H1 (cell line): Measurements from ENCODE around the gene F10. TPM values are rescaled to one million over a fixed set of nuclear protein-coding genes. Genes with fewer than 3 reads are reported as not detected.

Experiments
- CTCF ChIA-PET: fragments of 300-600 bp; sonication (Branson Sonifier 250); formaldehyde crosslinking; loops from one replicate; lab custom pipeline; 2021; ENCODE audit not compliant: partially characterized antibody; lab: Charles Lee
- POLR2A ChIA-PET: fragments of 300-600 bp; sonication (Branson Sonifier 250); formaldehyde crosslinking; loops from one replicate; lab custom pipeline; 2021; ENCODE audit warnings: inconsistent platforms; ENCODE audit not compliant: partially characterized antibody; lab: Charles Lee
- DNase-seq, 2 experiments: peaks; one replicate each; pipeline versions ENCODE4 v3.0.0 to v3.0.0-alpha.2; 2010 to 2022; ENCODE audit warnings: low spot score in 2 of 2, low read depth in 1 of 2, mixed read lengths in 1 of 2
- FAIRE-seq: peaks from 2 replicates; lab custom pipeline; 2011; peaks lifted over from hg19 to GRCh38; lab: Jason Lieb, UNC
- H2AFZ ChIP-seq: 2 replicates; pipeline ENCODE4 v1.8.1; 2012; ENCODE audit warnings: low read length, inconsistent platforms
- H2AK5ac ChIP-seq: 2 replicates; pipeline ENCODE4 v1.6.1; 2013; ENCODE audit warnings: low read depth, low read length
- H2BK120ac ChIP-seq: replicated peaks from 2 replicates; pipeline ENCODE3; 2013; ENCODE audit warnings: low read depth, low read length, inconsistent platforms
- H2BK12ac ChIP-seq: 2 replicates; pipeline ENCODE4 v1.6.1; 2013; ENCODE audit warnings: low read depth, low read length
- H2BK15ac ChIP-seq: 2 replicates; pipeline ENCODE4 v1.6.1; 2013; ENCODE audit warnings: low read length
- H2BK20ac ChIP-seq: 2 replicates; pipeline ENCODE4 v1.6.1; 2013; ENCODE audit warnings: low read length
- H2BK5ac ChIP-seq: 2 replicates; pipeline ENCODE4 v1.6.1; 2013; ENCODE audit warnings: low read depth, low read length
- H3K14ac ChIP-seq: 2 replicates; pipeline ENCODE4 v1.6.1; 2013; ENCODE audit warnings: inconsistent platforms; ENCODE audit not compliant: insufficient read length
- H3K18ac ChIP-seq: 2 replicates; pipeline ENCODE4 v1.6.1; 2013; ENCODE audit warnings: low read length; ENCODE audit errors: extremely low read depth
- H3K23ac ChIP-seq: 2 replicates; pipeline ENCODE4 v1.6.1; 2013; ENCODE audit warnings: inconsistent platforms; ENCODE audit not compliant: insufficient read length
- H3K23me2 ChIP-seq: 2 replicates; pipeline ENCODE4 v1.6.1; 2013; ENCODE audit warnings: low read depth, low read length
- H3K27ac ChIP-seq: 2 replicates; pipeline ENCODE4 v1.6.1; 2011; ENCODE audit warnings: low read depth, low read length, inconsistent platforms
- H3K27me3 ChIP-seq, 4 experiments: replicated peaks in 1 of 4; 1 replicate in 1 of 4; 2 replicates in 3 of 4; pipeline versions ENCODE4 v1.6.1 to v1.8.1; 2011 to 2013; ENCODE audit warnings: low read length in 3 of 4, mild to moderate bottlenecking in 3 of 4, inconsistent platforms in 2 of 4, mixed read lengths in 2 of 4, moderate library complexity in 1 of 4; ENCODE audit not compliant: control insufficient read depth in 3 of 4, insufficient read depth in 3 of 4; ENCODE audit errors: extremely low read depth in 1 of 4
- H3K36me3 ChIP-seq, 4 experiments: 2 replicates each; pipeline versions ENCODE4 v1.6.1 to v1.8.1; 2011 to 2013; ENCODE audit warnings: mild to moderate bottlenecking in 4 of 4, low read length in 3 of 4, moderate library complexity in 2 of 4, control low read depth in 1 of 4, inconsistent platforms in 1 of 4; ENCODE audit not compliant: insufficient read depth in 4 of 4, control insufficient read depth in 2 of 4
- H3K4ac ChIP-seq: replicated peaks from 2 replicates; pipeline ENCODE3; 2013; ENCODE audit warnings: low read length, low read depth, mixed read lengths, inconsistent platforms; ENCODE audit not compliant: insufficient read length
- H3K4me1 ChIP-seq, 4 experiments: replicated peaks in 1 of 4; 1 replicate in 1 of 4; 2 replicates in 3 of 4; pipeline versions ENCODE4 v1.6.1 to v1.8.1; 2011 to 2013; ENCODE audit warnings: low read length in 3 of 4, inconsistent platforms in 2 of 4, mixed read lengths in 1 of 4; ENCODE audit not compliant: insufficient read depth in 4 of 4, control insufficient read depth in 3 of 4
- H3K4me2 ChIP-seq, 2 experiments: 2 replicates each; pipeline versions ENCODE4 v1.6.1 to v1.8.1; 2011 to 2013; ENCODE audit warnings: low read depth in 2 of 2, low read length in 2 of 2, control low read depth in 1 of 2, inconsistent platforms in 1 of 2, mild to moderate bottlenecking in 1 of 2; ENCODE audit not compliant: insufficient read depth in 1 of 2
- H3K4me3 ChIP-seq, 4 experiments: fragments of 200-600, 300-600 bp in 1 of 4; sonication (generic), shearing (Covaris generic), sonication (Bioruptor Twin) in 1 of 4; 2 replicates each; pipeline versions ENCODE4 v1.5.1 to v1.8.1; 2011 to 2016; ENCODE audit warnings: low read length in 4 of 4, low read depth in 3 of 4, control low read depth in 2 of 4, inconsistent platforms in 2 of 4, mild to moderate bottlenecking in 2 of 4, mixed read lengths in 1 of 4, moderate library complexity in 1 of 4; ENCODE audit not compliant: insufficient read depth in 2 of 4; ENCODE audit errors: extremely low read depth in 1 of 4
- H3K56ac ChIP-seq: replicated peaks from 2 replicates; pipeline ENCODE3; 2013; ENCODE audit warnings: low read depth, mild to moderate bottlenecking, mixed read lengths, low read length, inconsistent platforms; ENCODE audit not compliant: insufficient read length
- H3K79me1 ChIP-seq: 2 replicates; pipeline ENCODE4 v1.6.1; 2013; ENCODE audit warnings: low read depth, low read length, control low read depth
- H3K79me2 ChIP-seq, 2 experiments: 2 replicates each; pipeline versions ENCODE4 v1.6.1 to v1.8.1; 2012 to 2013; ENCODE audit warnings: low read length in 2 of 2, mild to moderate bottlenecking in 2 of 2, inconsistent platforms in 1 of 2; ENCODE audit not compliant: insufficient read depth in 2 of 2, control insufficient read depth in 1 of 2
- H3K9ac ChIP-seq, 4 experiments: replicated peaks in 1 of 4; 1 replicate in 1 of 4; 2 replicates in 3 of 4; pipeline versions ENCODE4 v1.6.1 to v1.8.1; 2011 to 2013; ENCODE audit warnings: low read depth in 3 of 4, low read length in 3 of 4, control low read depth in 2 of 4, mild to moderate bottlenecking in 2 of 4, moderate library complexity in 2 of 4, inconsistent platforms in 1 of 4; ENCODE audit errors: extremely low read depth in 1 of 4
- H3K9me3 ChIP-seq, 2 experiments: 2 replicates each; pipeline versions ENCODE4 v1.6.1 to v1.8.1; 2012 to 2013; ENCODE audit warnings: mild to moderate bottlenecking in 2 of 2, moderate library complexity in 2 of 2, control low read depth in 1 of 2, inconsistent platforms in 1 of 2, low read depth in 1 of 2, low read length in 1 of 2, mixed read lengths in 1 of 2; ENCODE audit not compliant: insufficient read depth in 2 of 2
- H4K20me1 ChIP-seq, 2 experiments: replicated peaks in 1 of 2; 2 replicates each; pipeline versions ENCODE3 to v1.8.1; 2011 to 2013; ENCODE audit warnings: inconsistent platforms in 2 of 2, low read length in 2 of 2, mild to moderate bottlenecking in 1 of 2; ENCODE audit not compliant: insufficient read depth in 2 of 2, control insufficient read depth in 1 of 2
- H4K5ac ChIP-seq: 2 replicates; pipeline ENCODE4 v1.6.1; 2013; ENCODE audit warnings: low read length, low read depth, mixed read lengths, inconsistent platforms; ENCODE audit not compliant: insufficient read length
- H4K8ac ChIP-seq: 2 replicates; pipeline ENCODE4 v1.8.0; 2013; ENCODE audit warnings: mild to moderate bottlenecking, moderate library complexity, low read length, inconsistent platforms; ENCODE audit not compliant: insufficient read depth; ENCODE audit errors: extremely low read depth
- H4K91ac ChIP-seq: replicated peaks from 2 replicates; pipeline ENCODE3; 2013; ENCODE audit warnings: low read length, mixed read lengths, inconsistent platforms; ENCODE audit not compliant: insufficient read length
- HDAC2 ChIP-seq, 2 experiments: fragments of 300-600 bp in 1 of 2; sonication (generic) in 1 of 2; IDR thresholded peaks; 2 replicates each; pipeline ENCODE4 v1.6.1; 2011 to 2012; ENCODE audit warnings: low read depth in 2 of 2, low read length in 2 of 2, mild to moderate bottlenecking in 2 of 2, moderate library complexity in 2 of 2, borderline replicate concordance in 1 of 2, inconsistent platforms in 1 of 2
- SAP30 ChIP-seq: fragments of 300-600 bp; sonication (generic); IDR thresholded peaks from 2 replicates; pipeline ENCODE4 v1.7.1; 2012; ENCODE audit warnings: low read length, moderate library complexity, mild to moderate bottlenecking, inconsistent platforms; ENCODE audit not compliant: insufficient read depth, insufficient replicate concordance
- TAF1 ChIP-seq: IDR thresholded peaks from 2 replicates; pipeline ENCODE4 v1.6.1; 2011; ENCODE audit warnings: mild to moderate bottlenecking, low read depth, low read length
- whole genome bisulfite sequencing, 2 experiments: shearing (Covaris generic) in 1 of 2; methylation state at CpG; one replicate each; pipeline versions ENCODE4 v1.1.6 to v1.1.7; 2013 to 2015; ENCODE audit warnings: low lambda C conversion rate in 2 of 2, mixed read lengths in 2 of 2, inconsistent platforms in 1 of 2, low coverage in 1 of 2, missing lambda C conversion rate in 1 of 2; ENCODE audit not compliant: insufficient replicate concordance in 2 of 2, insufficient coverage in 1 of 2, insufficient read length in 1 of 2; ENCODE audit errors: extremely low coverage in 1 of 2, missing lambda C conversion rate in 1 of 2; 5-methylcytosine and 5-hydroxymethylcytosine counted together
- polyA plus RNA-seq, 7 experiments: library from polyadenylated mRNA; depleted of rRNA in 3 of 7; stranded (reverse) in 5 of 7; unstranded in 2 of 7; fragments of >200 nt in 5 of 7; fragments of 200-250 nt in 2 of 7; gene quantifications; 1 replicate in 5 of 7; 2 replicates in 1 of 7; 4 replicates in 1 of 7; pipeline versions ENCODE4 v1.2.1 to v1.2.3, GENCODE V29; 2011 to 2013; ENCODE audit warnings: missing spikeins in 2 of 7, mixed read lengths in 2 of 7
- total RNA-seq: library from RNA; stranded (reverse); fragmentation: NEBNext Ultra II Directional; extraction: Animal tissue kit (Norgen Biotek cat#: 25700); gene quantifications from 2 replicates; pipeline ENCODE4 v1.2.1, GENCODE V29; 2021

The F10 gene
- total and polyA plus RNA-seq, 2 of the 8 experiments (the other 6 are each of a cell fraction or from before 2014, with no cell fraction given), result 2.0 to 4.2 TPM

- Histone ChIP-seq H3K79me1 (no peaks in the 10 kb centered on the region), H2BK5ac (no peak overlapping the region; the same call in 1 of the 2 replicates), H3K9ac (no peak overlapping the region), H2BK20ac (no peak overlapping the region), H2BK12ac (no peak overlapping the region), H2AK5ac (no peak overlapping the region), H3K79me2 (no peaks in the 10 kb centered on the region), H3K27ac (no peak overlapping the region), H3K9me3 (no peaks in the 10 kb centered on the region), H3K4me1 (no peaks in the 10 kb centered on the region), H3K14ac (no peak overlapping the region), H2BK120ac (no peak overlapping the region), H2BK15ac (no peak overlapping the region), H4K20me1 (no peaks in the 10 kb centered on the region), H4K5ac (no peak overlapping the region), H3K23ac (no peak overlapping the region), H4K8ac (no peak overlapping the region), H3K23me2 (no peaks in the 10 kb centered on the region), H3K56ac (no peak overlapping the region), H3K4me3 (no peak overlapping the region), H3K4me2 (no peak overlapping the region), H2AFZ (no peak overlapping the region), H3K36me3 (peaks cover 0 to 3% (median 0%) of the 10 kb centered on the region in 4 experiments; a peak in 3 of 8 replicates), H3K4ac (no peak overlapping the region), H4K91ac (no peak overlapping the region), H3K27me3 (no peaks in the 10 kb centered on the region), H3K18ac (no peak overlapping the region)
- WGBS, 2 experiments, result 83% methylated on average over 15 of the region's 25 CpGs; no CpG with 5 or more reads in 1 of the 2 experiments
- ChIA-PET CTCF (interaction anchor here (1.0 to 1.6 kb wide), 4 partner anchors 9 to 51 kb away, joined by 3 to 5 read pairs (median 4); no protein-coding TSS in a partner anchor), POLR2A (interaction anchor here (1.3 kb wide), 1 partner anchor 11 kb away, joined by 3 read pairs; no protein-coding TSS in a partner anchor)
- no peak for DNase-seq
- FAIRE-seq, result no peak
- TF ChIP-seq HDAC2 (IDR thresholded peaks at IDR 0.05; ENCODE audit: borderline replicate concordance in 1 of 2, low read depth in 2 of 2, low read length in 2 of 2), result no peak
- TF ChIP-seq SAP30, result no peak
- TF ChIP-seq TAF1, result no peak
These were observed 41.6 kb upstream of the F10 start for GRCh38 chr13:113080901-113081521.
